HG02759 (cell line): Measurements from ENCODE around the gene OR2AG1.

Experiments
- ATAC-seq: cut with Tn5 transposase; IDR thresholded peaks from one replicate; pipeline ENCODE4 v1.9.1; 2021; ENCODE audit warnings: mild to moderate bottlenecking, moderate library complexity; ENCODE audit not compliant: unreplicated experiment

Gene OR2AG1, protein sequence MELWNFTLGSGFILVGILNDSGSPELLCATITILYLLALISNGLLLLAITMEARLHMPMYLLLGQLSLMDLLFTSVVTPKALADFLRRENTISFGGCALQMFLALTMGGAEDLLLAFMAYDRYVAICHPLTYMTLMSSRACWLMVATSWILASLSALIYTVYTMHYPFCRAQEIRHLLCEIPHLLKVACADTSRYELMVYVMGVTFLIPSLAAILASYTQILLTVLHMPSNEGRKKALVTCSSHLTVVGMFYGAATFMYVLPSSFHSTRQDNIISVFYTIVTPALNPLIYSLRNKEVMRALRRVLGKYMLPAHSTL

DNA sequence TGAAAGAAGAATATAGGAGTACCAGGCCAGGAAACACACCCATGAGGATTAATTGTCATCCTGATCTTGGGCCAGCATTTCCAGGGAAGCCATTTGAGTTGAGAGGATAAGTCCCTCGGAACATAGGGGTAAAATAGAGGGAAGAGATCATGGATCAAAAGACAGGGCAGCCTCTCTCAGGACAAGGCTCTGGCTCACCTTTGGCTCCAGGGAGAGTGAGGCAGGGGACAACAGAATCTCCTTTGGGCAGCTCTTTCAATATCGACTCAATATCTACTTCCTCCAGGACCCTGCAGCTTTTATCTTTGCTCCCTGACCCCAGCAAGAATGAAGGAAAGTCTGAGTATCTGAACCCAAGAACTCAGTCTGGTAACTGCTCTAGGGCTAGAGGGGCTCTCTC lies at the start of gene OR2AG1:
Gene OR2AG1, plus strand, starts transcription at position 301 of the 400 bp plus-strand sequence. CDS start 2,018 bp downstream, outside the sequence.
- no peak for ATAC-seq

DNA sequence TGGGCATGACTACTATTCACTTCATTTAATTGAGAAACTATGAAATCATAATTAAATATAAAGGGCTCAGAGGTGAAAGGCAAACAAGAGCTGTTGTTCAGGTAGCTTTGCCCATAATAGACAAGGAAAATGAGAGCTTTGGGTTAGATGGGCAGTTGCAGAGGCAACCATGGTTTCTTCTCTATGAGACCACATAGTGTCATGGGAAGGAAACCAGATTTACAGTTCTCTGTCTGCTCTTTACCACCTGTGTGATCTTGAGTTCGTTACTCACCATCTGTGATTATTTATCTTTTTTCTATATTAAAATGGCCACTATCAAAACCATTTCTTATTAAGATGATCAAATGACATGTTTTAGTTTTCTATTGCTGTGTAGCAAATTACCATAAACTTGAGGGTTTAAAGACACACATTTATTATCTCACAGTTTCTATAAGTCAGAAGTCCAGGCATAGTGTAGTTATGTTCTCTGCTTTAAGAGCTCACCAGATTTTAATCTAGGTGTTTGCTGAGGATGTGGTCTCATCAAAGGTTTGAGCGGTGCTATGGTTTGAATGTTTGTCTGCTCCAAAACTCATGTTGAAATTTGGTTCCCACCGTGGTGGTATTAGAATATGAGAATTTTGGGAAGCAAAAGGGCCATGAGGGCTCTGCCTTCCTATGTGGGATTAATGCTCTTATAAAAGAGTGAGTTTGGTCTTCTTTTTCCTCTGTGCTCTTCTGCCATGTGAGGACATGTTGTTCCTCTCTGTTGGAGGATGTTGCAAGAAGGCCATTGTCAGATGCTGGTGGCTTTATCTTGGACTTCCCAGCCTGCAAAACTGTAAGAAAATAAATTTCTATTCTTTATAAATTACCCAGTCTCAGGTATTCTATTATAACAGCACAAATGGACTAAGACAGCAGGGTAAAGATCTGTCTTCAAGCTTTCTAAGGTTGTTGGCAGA lies 49.2 kb upstream of the OR2AG1 start:
- ATAC-seq: no peak

DNA sequence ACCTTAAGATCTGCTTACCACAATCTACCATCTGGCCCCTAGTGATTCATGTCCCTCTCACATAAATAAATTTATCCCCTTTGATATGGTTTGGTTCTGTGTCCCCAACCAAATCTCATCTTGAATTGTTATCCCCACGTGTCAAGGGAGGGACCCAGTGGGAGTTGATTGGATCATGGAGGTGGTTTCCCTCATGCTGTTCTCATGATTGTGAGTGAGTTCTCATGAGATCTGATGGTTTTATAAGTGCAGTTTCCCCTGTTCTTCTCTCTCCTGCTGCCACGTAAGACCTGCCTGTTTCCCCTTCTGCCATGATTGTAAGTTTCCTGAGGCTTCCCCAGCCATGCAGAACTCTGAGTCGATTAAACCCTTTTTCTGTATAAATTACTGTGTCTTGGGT lies 48.2 kb upstream of the OR2AG1 start:
- no peak for ATAC-seq

DNA sequence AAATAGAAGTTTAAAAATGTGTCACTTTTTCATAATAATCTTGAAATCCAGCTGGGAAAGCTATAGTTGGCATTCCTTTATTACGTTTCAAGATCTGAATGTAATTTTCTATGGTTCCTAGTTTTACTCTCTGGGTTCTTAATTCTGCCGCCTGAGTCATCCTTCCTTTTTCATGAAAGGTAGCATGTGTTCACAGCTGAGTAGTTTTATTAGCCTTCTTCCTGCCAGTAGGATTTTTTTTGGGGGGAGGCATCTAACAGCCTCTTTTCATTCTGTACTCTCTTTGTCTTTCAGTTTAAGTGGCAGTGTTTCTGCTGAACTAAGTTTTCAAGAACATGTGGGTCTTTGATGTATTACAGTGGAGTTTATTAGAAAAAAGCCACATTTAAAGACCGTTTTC lies 47.5 kb upstream of the OR2AG1 start:
- no peak for ATAC-seq

DNA sequence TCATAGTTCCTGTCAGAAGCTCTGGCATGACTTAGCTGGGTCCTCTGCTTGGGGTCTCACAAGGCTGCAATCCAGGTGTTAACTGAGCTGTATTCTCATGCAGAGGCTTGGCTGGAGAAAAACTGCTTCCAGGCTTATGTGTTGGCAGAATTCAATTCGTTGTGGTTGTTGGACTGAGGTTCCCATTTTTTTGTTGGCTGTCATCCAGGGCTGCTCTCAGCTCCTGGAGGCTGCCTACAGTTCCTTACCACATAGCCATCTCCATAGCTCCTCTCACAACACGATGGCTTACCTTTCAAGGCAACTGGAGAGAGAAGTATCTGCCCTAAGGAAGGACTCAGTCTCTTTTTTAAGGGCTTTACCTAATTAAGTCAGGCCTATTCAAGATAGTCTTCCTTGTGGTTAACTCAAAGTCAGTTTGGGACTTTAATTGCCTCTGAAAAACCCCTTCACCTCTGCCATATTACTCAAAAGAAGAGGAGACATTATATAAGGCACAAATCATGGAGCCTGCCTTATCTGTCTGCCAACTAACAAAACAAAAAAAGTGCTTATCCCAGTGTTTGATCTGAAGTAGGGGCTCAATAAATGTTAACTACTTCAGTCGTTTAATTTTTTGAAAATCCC lies 46.2 kb upstream of the OR2AG1 start:
- ATAC-seq: no peak

DNA sequence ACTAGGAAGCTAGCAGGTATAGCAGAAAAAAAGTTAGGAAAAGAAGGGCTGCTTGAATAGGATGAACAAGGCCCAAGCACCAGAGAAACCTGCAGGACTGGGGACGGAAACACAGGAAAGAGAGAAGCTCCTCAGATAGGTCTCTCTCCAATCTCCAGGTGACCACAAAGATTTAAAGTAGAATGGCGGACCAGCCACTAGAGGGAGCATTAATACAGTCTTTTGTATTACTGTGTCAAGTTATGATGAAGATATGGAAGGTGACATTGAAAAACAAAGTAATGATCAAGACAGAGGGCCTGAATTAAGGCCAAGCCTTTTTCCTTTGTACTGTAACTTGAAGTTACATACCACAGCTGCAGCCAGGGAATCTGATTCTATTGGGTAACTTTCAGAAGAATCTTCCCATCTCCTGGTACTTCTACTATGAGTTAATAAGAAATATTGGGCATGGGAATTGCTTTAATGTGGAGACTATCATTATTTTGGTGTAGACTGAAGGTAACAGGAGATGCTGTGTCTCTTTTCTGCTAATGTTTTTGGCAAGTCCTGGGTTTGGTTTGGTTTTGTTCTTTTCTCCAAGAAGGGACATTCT lies 44.9 kb upstream of the OR2AG1 start:
- ATAC-seq: peak; percentile 88

DNA sequence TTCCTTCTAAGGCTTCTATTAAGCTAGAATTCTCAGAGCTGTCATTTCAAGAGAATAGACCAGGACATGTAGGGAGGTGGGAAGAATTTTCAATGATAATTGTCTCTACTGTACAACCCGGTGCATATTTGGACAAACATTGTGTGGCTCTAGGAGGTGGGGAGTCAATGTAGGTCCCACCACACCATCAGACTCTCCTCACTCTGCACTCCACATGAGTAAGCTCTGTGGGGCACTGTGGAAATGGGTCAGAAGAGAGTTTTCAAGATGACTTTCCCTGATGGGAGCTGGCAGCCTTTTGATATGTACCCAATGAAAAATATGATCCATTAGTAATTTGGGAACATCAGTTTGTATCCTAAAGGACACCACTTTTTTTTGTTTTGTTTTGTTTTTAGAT lies 44.2 kb upstream of the OR2AG1 start:
- no peak for ATAC-seq

DNA sequence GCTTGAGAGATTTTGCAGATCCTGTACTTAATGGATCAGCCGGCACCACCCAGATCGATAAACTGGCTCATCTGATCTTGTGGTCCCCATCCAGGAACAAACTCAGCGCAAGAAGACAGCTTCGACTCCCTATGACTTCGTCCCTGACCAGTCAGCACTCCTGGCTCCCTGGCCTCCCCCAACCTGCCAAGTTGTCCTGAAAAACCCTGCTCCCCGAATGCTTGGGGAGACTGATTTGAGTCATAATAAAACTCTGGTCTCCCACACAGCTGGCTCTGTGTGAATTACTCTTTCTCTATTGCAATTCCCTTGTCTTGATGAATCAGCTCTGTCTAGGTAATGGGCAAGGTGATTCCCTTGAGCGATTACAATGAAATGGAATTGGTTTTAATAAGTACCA lies 40.6 kb upstream of the OR2AG1 start:
- ATAC-seq: no peak

DNA sequence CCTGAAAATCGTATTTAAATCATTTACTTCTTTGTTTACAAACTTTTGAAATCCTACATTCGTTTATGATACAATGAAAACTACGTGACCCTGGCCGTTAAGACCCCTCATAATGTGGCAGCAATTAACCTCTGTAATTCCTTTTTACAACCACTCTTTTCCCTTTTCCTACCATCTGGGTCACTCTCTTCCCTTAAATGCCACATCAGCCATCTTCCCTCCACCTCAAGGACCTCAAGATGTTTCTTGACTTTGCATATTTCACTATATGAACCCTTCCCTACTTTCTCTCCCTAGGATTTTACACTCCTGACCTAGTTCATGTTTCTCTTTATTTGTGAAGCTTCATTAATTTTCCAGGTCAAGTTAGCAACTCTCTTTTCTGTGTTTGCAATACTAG lies 37.8 kb upstream of the OR2AG1 start:
- ATAC-seq: no peak

DNA sequence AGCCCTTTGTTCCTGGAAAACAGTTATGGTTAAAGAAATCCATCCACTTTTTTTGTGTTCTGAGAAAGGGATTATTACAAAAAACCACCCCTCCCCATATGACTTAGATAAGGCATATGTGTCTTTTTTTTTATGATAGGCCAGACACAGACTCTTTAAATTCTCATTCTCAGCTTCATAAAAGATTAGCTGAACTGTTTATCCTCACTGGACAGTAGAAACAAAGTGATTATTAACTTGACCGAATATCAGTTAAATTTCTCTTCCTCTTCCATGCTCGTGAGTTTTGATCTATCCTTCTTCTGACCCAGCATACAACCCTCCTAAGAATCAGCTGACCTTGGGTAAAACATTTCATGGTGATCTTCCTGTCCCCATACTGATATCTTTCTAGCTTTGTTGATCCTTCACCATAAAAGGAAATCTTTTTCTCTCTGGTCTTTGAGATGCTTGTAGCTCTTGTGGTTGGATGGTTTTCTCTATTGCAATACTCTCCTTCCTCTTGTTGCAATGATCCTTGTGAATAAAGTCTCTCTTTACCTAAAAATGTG lies 37.3 kb upstream of the OR2AG1 start:
- ATAC-seq: peak; percentile 63

DNA sequence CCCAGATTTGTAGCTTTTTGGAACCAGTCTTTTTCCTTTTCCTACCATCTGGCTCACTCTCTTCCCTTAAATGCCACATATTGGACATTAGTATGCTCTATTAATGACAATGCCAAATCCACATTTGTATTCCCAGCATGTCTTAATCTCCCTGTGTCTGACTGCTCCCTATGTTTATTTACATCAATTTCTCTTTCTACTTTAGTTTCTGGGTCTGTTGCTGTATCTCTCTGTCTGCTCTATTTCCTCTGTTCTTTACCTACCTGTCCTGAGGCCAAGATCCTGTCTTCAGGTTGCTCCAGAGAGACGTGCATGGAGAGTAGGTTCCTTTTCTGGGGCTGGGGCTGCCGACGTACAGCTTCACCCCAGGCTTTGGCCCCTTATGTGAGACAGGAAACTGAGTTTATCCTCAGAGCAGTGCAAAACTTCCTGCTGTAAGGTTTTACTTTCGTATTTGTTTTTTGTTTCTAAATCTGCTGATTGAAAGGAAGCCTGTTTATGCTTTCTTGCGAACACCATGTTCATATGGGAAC lies 36.7 kb upstream of the OR2AG1 start:
- peak; percentile 84 for ATAC-seq

DNA sequence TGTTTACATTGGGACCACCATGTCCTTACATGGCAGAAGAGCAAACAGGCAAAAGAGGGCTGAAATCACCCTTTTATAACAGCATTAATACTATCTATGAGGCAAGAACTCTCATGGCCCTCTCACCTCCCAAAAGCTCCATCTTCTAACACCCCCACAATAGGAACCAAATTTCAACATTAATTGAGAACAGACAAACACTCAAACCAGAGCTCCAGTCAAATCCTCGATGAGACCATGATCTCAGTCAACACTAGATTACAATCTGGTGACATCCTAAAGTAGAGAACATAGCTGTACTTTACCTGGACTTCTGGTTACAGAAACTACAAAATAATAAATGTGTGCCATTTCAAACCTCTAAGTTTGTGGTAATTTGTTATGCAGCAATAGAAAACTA lies 36.2 kb upstream of the OR2AG1 start:
- ATAC-seq: peak; percentile 30

DNA sequence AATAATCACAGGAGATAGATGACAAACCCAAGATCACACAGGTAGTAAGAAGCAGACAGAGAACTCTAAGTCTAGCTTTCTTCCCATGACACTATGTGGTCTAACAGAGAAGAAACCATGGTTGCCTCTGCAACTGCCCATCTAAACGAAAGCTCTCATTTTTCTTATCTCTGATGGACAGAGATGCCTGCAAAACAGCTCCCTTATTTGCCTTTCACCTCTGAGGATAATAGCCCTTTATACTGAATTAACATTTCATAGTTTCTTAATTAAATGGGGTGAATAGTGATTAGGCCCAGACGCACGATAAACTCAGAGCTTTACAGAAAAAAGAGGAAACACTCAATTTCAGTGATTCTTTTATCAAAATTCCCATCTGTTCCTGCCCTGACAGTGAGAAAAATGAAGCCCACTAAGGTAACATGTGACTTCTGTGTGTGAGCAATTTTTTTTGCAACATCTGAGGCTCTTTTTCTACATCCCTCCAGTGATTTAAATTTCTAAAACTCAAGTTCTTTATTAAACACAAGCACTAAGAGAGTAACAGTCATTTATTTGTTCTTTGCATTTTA lies 35.6 kb upstream of the OR2AG1 start:
- ATAC-seq: no peak

DNA sequence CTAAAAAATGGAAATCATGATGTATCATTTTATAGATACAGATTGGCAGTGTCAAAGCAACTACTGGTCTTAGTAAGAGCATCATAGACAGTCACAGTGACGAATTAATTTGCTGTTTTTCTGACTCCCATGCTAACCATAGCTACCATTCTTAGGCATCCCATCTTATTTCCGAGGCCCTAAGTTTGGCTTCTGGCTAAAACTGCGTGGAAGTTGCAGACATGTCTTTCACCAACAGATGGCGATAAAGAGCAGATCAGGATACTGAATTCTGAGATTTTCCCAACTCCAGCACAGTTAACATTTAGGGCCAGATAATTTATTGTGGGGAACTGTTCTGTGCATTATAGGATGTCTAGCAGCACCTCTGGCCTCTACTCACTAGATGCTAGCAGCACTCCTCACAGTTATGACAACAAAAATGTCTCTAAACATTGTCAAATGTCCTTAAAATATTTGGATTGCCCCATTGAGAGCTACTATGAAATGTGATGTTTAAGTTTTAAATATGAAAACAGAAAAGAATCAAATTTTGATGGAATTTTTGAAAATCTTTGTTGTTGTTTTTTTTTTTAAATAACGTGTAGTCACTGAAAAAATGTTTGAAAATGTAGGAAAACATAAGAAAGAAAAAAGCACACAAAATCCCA lies 27.4 kb upstream of the OR2AG1 start:
- no peak for ATAC-seq

DNA sequence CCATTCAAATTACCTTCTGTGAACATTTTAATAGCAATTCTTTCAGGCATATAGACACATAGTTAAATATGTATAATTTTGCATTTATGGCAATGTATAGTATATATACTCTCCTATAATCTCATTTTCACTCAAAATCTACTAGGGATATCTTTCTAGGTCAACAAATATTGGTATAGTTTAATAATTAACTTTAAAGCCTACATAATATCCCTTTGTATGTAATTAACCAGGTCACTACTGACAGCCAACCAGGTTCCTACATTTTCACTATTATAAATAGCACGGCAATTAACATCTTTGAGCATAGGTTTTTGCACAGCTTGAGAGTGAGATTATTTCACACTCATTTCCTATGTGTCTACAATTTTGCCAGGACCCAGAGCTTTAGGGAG lies 26.9 kb upstream of the OR2AG1 start:
- ATAC-seq: no peak

DNA sequence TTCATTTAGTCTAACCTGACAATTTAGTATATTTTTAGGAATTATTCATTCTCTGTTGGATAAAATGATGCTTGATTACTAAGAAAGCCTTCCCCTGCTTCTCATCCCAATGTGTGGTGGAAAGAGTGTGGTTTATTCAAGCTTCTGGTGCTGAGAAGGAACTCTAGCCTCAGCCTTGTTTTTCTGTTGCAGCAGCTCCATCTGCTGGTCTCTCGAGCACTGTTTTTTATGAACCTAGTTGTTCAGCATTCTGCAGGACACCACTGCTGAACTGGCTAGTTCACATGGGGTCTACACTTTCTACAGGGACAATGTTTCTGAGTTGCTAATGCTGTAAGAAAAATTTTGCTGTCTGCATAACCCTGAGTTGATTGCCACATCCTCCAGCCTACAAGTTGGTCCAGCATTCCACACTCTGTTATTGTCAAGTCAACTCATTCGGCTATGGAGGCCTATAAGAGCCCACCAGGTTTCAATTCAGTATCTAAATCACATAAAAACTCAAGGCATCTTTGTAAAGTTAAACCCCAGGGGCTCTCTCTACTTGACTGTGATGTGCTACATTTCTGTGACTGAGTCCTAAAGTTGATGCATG lies 25.4 kb upstream of the OR2AG1 start:
- ATAC-seq: peak; percentile 67

DNA sequence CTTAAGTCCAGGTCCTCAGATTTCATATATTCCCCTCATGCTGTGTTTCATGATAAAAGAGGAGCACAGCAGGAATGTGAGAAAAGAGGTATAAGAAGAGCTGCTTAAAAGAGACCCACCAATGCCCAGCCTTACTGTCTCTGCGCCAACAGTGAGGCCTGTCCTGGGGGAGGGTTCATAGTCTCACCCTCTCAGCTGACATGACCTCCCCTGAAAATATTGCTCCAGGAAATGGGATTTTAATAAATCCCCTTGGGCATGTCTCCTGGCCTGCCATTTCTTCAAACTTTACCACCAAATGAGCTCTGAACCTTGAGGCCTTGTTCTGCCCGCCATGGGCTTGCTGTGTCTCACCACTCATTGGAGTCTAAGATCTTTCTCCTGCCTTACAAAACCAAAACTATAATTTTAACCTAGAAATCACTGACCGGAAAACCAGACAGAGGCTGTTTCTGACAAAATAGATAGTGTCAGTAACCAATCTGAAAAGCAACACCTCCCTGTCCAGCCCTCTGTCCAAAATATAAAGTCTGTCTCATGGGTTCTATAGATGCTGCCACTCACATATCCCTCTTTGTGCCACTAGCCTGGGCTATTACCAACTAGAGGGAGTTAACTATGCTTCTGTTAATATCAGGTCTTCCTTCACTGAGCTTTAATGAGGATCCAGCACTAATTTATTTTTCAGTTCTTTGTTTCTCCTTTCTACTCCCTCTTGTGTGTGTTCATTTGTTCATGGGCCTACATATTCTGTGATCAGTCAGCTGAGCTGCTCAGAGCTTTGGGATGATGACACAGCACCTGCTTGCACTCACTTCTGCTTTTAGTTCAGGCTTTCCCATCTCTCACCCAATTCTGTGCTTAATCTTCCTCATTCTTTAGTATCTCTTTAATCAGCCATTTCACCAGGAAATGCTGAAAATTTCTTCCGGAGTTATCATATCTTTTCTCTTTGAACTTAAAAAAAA lies 10.6 kb upstream of the OR2AG1 start, which contains the start of gene OR2AG2:
Gene OR2AG2, minus strand, starts transcription at position 51 of the 968 bp plus-strand sequence. CDS start 3,019 bp downstream, outside the sequence.
- peak; percentile 93 for ATAC-seq

DNA sequence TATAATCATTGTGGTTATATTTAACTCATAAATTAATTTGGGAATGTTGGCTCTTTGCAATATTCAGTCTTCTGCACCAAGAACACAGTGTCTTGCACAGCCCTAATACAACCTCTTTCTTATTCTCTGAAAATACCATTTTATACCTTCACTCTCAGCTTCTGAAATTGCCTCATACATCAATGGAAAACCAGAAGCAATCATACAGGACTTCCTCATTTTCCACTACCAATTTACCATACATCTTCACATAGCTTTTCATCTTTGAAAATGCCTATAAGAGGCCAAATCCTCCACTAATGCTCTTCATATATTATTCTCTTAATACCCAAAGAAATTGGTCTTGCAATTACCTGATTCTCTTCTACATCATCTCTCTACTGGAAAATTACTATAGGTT lies 4.3 kb upstream of the OR2AG1 start:
- ATAC-seq: no peak
